MM.1S (cell line): ENCODE results near the gene SH3BGRL3.

Experiments
- DNase-seq: peaks from one replicate; pipeline ENCODE4 v3.0.0-alpha.2; 2015
- H2AFZ ChIP-seq: fragments of 300-600 bp; sonication (generic); 2 replicates; pipeline ENCODE4 v1.6.0; 2016; ENCODE audit warnings: antibody characterized with exemption, low read length
- H3F3A ChIP-seq: fragments of 300-600 bp; sonication (generic); 2 replicates; pipeline ENCODE4 v1.6.1; 2016; ENCODE audit warnings: mild to moderate bottlenecking, antibody characterized with exemption, low read length, moderate library complexity, mixed read lengths; ENCODE audit not compliant: insufficient read depth
- H3K27ac ChIP-seq: fragments of 300-600 bp; sonication (generic); 2 replicates; pipeline ENCODE4 v1.5.1; 2016; ENCODE audit warnings: mild to moderate bottlenecking, low read length
- H3K27me3 ChIP-seq: fragments of 300-600 bp; sonication (generic); replicated peaks from 2 replicates; pipeline ENCODE4 v1.6.0; 2016; ENCODE audit warnings: low read length; ENCODE audit not compliant: insufficient read depth
- H3K36me3 ChIP-seq: fragments of 300-600 bp; sonication (generic); replicated peaks from 2 replicates; pipeline ENCODE4 v1.6.1; 2016; ENCODE audit warnings: mild to moderate bottlenecking, low read length, mixed read lengths; ENCODE audit not compliant: insufficient read depth
- H3K4me1 ChIP-seq: fragments of 300-600 bp; sonication (generic); 2 replicates; pipeline ENCODE4 v1.6.1; 2016; ENCODE audit warnings: low read length, mixed read lengths
- H3K4me2 ChIP-seq: fragments of 300-600 bp; sonication (generic); 2 replicates; pipeline ENCODE4 v1.6.0; 2016; ENCODE audit warnings: low read depth, low read length
- H3K4me3 ChIP-seq: fragments of 300-600 bp; sonication (generic); 2 replicates; pipeline ENCODE4 v1.5.1; 2016; ENCODE audit warnings: low read length, mixed read lengths
- H3K79me2 ChIP-seq: fragments of 300-600 bp; sonication (generic); 2 replicates; pipeline ENCODE4 v1.6.1; 2016; ENCODE audit warnings: mixed run types, low read length, mixed read lengths
- H3K9ac ChIP-seq: fragments of 300-600 bp; sonication (generic); 2 replicates; pipeline ENCODE4 v1.6.1; 2016; ENCODE audit warnings: low read length, mixed read lengths
- H3K9me2 ChIP-seq: fragments of 300-600 bp; sonication (generic); replicated peaks from 2 replicates; pipeline ENCODE4 v1.6.1; 2016; ENCODE audit warnings: mild to moderate bottlenecking, low read length, mixed read lengths; ENCODE audit not compliant: insufficient read depth
- H3K9me3 ChIP-seq: fragments of 300-600 bp; sonication (generic); replicated peaks from 2 replicates; pipeline ENCODE4 v1.6.1; 2016; ENCODE audit warnings: mild to moderate bottlenecking, low read length, mixed read lengths; ENCODE audit not compliant: insufficient read depth
- H4K20me1 ChIP-seq: fragments of 300-600 bp; sonication (generic); 2 replicates; pipeline ENCODE4 v1.6.1; 2016; ENCODE audit warnings: mild to moderate bottlenecking, low read length, moderate library complexity, mixed read lengths; ENCODE audit not compliant: insufficient read depth
- EZH2 ChIP-seq: fragments of 300-600 bp; sonication (generic); optimal IDR thresholded peaks from 2 replicates; pipeline ENCODE3; 2017; ENCODE audit warnings: low read depth, mild to moderate bottlenecking, antibody characterized with exemption, low read length, mixed read lengths
- EZH2phosphoT487 ChIP-seq: fragments of 300-600 bp; sonication (generic); IDR thresholded peaks from 2 replicates; pipeline ENCODE4 v1.6.1; 2018; ENCODE audit warnings: antibody characterized with exemption, low read length
- TF ChIP-seq, protein P1 (sequence below): fragments of 300-600 bp; sonication (generic); IDR thresholded peaks from 2 replicates; pipeline ENCODE4 v1.5.1; 2016; ENCODE audit warnings: antibody characterized with exemption, low read length, mixed read lengths

SH3BGRL3 gene

DNA sequence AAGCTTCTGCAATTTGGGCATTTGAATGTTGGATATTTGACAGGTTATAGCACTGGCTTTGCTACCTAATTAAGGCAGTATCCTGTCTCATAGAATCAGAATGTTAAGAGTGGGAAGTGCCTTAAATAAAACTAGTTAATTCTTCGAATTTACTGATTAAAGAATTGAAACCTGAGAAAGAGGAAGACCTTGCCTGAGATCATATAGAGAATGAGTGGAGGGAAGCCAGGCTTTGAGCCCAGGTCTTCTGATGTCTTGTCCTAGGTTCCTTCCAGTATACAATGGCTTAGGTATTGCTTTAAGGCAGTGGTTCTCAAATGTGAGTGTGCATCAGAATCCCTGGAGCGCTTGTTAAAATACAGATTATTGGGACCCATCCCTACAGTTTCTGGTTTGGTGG, 20.9 kb upstream of the SH3BGRL3 start:
- H3K4me3 ChIP-seq = no peak overlapping the region
- H3K27ac ChIP-seq = no peak overlapping the region
- H3K79me2 ChIP-seq = peaks cover 27% of the 10 kb centered on the region
- no peak overlapping the region for H2AFZ ChIP-seq
- H4K20me1 ChIP-seq = no peaks in the 10 kb centered on the region
- no peaks in the 10 kb centered on the region for H3K27me3 ChIP-seq
- H3K4me1 ChIP-seq = peaks cover 6% of the 10 kb centered on the region
- peaks cover 18% of the 10 kb centered on the region for H3K36me3 ChIP-seq
- no peak overlapping the region for H3K4me2 ChIP-seq
- no peak overlapping the region for H3K9ac ChIP-seq
- DNase-seq = no peak
- TF ChIP-seq EZH2phosphoT487 (no peak), EZH2 (no peak)
- TF ChIP-seq, protein P1, sequence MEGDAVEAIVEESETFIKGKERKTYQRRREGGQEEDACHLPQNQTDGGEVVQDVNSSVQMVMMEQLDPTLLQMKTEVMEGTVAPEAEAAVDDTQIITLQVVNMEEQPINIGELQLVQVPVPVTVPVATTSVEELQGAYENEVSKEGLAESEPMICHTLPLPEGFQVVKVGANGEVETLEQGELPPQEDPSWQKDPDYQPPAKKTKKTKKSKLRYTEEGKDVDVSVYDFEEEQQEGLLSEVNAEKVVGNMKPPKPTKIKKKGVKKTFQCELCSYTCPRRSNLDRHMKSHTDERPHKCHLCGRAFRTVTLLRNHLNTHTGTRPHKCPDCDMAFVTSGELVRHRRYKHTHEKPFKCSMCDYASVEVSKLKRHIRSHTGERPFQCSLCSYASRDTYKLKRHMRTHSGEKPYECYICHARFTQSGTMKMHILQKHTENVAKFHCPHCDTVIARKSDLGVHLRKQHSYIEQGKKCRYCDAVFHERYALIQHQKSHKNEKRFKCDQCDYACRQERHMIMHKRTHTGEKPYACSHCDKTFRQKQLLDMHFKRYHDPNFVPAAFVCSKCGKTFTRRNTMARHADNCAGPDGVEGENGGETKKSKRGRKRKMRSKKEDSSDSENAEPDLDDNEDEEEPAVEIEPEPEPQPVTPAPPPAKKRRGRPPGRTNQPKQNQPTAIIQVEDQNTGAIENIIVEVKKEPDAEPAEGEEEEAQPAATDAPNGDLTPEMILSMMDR = no peak
- no peaks in the 10 kb centered on the region for H3K9me2 ChIP-seq
- 0 out of 2 replicates have a peak, but pooled peaks cover 1% of the 10 kb centered on the region for H3F3A ChIP-seq
- no peaks in the 10 kb centered on the region for H3K9me3 ChIP-seq

DNA sequence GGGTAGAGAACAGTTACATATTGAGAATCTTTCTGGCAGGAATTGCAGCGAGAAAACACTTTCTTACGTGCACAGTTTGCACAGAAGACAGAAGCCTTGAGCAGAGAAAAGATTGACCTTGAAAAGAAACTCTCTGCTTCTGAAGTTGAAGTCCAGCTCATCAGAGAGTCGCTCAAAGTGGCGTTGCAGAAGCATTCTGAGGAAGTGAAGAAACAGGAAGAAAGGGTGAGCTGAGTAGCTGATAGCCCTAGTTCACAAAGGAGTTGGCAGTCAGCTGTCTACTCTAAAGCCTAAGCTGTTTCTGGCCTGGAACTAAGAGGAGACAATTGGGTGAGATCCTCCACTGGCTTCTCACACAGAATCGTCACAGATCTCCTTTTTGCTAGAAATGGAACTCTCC, 20.3 kb upstream of the SH3BGRL3 start:
- no peak overlapping the region for H2AFZ ChIP-seq
- H3K9me2 ChIP-seq = no peaks in the 10 kb centered on the region
- H3K79me2 ChIP-seq = peaks cover 22% of the 10 kb centered on the region
- no peaks in the 10 kb centered on the region for H3K9me3 ChIP-seq
- peaks cover 18% of the 10 kb centered on the region for H3K36me3 ChIP-seq
- no peak for DNase-seq
- peaks cover under 1% of the 10 kb centered on the region for H3K4me1 ChIP-seq
- H3K4me3 ChIP-seq = no peak overlapping the region
- no peaks in the 10 kb centered on the region for H3F3A ChIP-seq
- H4K20me1 ChIP-seq = no peaks in the 10 kb centered on the region
- H3K27ac ChIP-seq = no peak overlapping the region
- H3K27me3 ChIP-seq = no peaks in the 10 kb centered on the region
- TF ChIP-seq EZH2 (no peak), EZH2phosphoT487 (no peak)
- TF ChIP-seq, protein P1 = no peak
- no peak overlapping the region for H3K4me2 ChIP-seq
- no peak overlapping the region for H3K9ac ChIP-seq

DNA sequence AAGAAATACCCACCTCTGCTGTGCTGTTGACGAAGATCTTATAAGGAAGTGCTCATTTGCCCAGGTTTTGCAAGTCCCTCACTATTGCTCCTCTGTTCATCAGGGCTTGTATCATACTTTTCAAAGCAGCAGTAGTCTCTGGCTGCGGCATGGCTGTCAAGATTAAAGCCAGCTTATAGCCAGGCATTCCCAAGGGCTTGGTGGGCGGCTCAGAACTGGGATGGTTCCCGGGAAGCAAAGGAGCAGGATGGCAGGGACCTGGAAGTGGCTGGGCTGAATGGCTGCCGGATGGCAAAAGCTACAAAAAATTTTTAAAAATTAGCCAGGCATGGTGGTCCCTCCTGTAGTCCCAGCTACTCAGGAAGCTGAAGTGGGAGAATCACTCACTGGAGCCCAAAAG, 16.7 kb upstream of the SH3BGRL3 start:
- Histone ChIP-seq H4K20me1 (no peaks in the 10 kb centered on the region), H3K79me2 (no peaks in the 10 kb centered on the region), H3K9ac (no peak overlapping the region), H3K4me3 (no peak overlapping the region), H3K9me3 (no peaks in the 10 kb centered on the region), H3K4me1 (no peaks in the 10 kb centered on the region), H3K27ac (no peak overlapping the region), H3K27me3 (no peaks in the 10 kb centered on the region), H3K4me2 (no peak overlapping the region), H3K36me3 (peaks cover 5% of the 10 kb centered on the region; the same call in 1 of the 2 replicates), H3K9me2 (no peaks in the 10 kb centered on the region), H2AFZ (no peak overlapping the region), H3F3A (no peaks in the 10 kb centered on the region)
- DNase-seq = no peak
- TF ChIP-seq, protein P1 = no peak
- TF ChIP-seq EZH2 (no peak), EZH2phosphoT487 (no peak)
